Pancreas (tissue), 10 donors: ENCODE data around the gene MRAP2. TPM values are rescaled to one million over a fixed set of nuclear protein-coding genes. Genes with fewer than 3 reads are reported as not detected.

Source experiments
- ATAC-seq, 4 donors: fragments of 200-7000 bp; cut with Tn5 transposase; one replicate each; pipeline versions ENCODE4 v1.8.0 to v1.9.1; 2020; ENCODE audit warnings: mild to moderate bottlenecking in 4 of 4, moderate library complexity in 4 of 4
- DNase-seq, 6 donors: peaks; one replicate each; pipeline ENCODE4 v3.0.0-alpha.2; 2020
- FAIRE-seq: peaks from 2 replicates; lab custom pipeline; 2012; peaks lifted over from hg19 to GRCh38; lab: Jason Lieb, UNC
- H3K27ac ChIP-seq, 4 donors: fragments of 200-600 bp; sonication (generic); 1 replicate in 3 of 4; 2 replicates in 1 of 4; pipeline versions ENCODE4 v1.5.0 to v1.8.0; 2020
- H3K27me3 ChIP-seq, 4 donors: fragments of 200-600 bp; one replicate each; pipeline ENCODE4 v1.8.0; 2021
- H3K36me3 ChIP-seq, 3 donors: fragments of 200-600 bp; sonication (generic) in 1 of 3; one replicate each; pipeline versions ENCODE4 v1.5.0 to v1.8.0; 2020 to 2021
- H3K4me1 ChIP-seq, 3 donors: fragments of 200-600 bp; one replicate each; pipeline ENCODE4 v1.8.0; 2021
- H3K4me3 ChIP-seq, 4 donors: fragments of 200-600 bp; sonication (generic) in 2 of 4; one replicate each; pipeline versions ENCODE4 v1.5.0 to v1.8.0; 2020 to 2021
- H3K9me3 ChIP-seq, 4 donors: fragments of 200-600 bp; one replicate each; pipeline ENCODE4 v1.8.0; 2021
- WGBS, 2 donors: extraction: QIAGEN DNeasy Blood & Tissue Kit; methylation state at CpG; one replicate each; pipeline ENCODE4 v1.1.7; 2013; 5-methylcytosine and 5-hydroxymethylcytosine counted together
- intact Hi-C, 3 donors: fragments of 100-400 bp; cut with DNase I; formaldehyde crosslinking; loops; one replicate each; pipeline versions ENCODE4 v1.11.1 to v1.14.2; 2022
- polyA plus RNA-seq, 2 donors: library from polyadenylated mRNA; stranded (reverse); fragments of 200-250 nt; gene quantifications; one replicate each; pipeline ENCODE4 v1.2.3, GENCODE V29; 2013
- total RNA-seq, 6 donors: library from RNA; stranded (reverse); fragmentation: NEBNext Ultra II Directional in 4 of 6; extraction: Animal tissue kit (Norgen Biotek cat#: 25700) in 4 of 6; gene quantifications; one replicate each; pipeline versions ENCODE4 v1.2.1 to v1.2.4, GENCODE V29; 2021 to 2023
- TF ChIP-seq, protein P1 (sequence below), 4 donors: fragments of 200-600 bp; sonication (generic) in 3 of 4; IDR thresholded peaks; one replicate each; pipeline versions ENCODE4 v1.5.0 to v1.8.0; 2021; ENCODE audit warnings: antibody characterized with exemption in 4 of 4
- donor health status: healthy with polysubstance abuse.
- donor health status: DM: no; HTN: no; CAD: no; lungs with moderate emphysema.
- donor health status: DM: no; HTN: no; CAD: no.
- donor health status: control.
- donor health status: control.
- donor health status: Bipolar disorder and iron deficiency.
- donor health status: DM: yes; HTN: yes; CAD: no.
- donor health status: DM: no; HTN: no; CAD: no.
- donor health status: DM: no; HTN: no; CAD: no.
- donor health status: DM: yes; HTN: yes; CAD: no.

MRAP2 gene
- total and polyA plus RNA-seq, 8 donors = 0.88 to 20.2 (median 2.9) TPM

DNA sequence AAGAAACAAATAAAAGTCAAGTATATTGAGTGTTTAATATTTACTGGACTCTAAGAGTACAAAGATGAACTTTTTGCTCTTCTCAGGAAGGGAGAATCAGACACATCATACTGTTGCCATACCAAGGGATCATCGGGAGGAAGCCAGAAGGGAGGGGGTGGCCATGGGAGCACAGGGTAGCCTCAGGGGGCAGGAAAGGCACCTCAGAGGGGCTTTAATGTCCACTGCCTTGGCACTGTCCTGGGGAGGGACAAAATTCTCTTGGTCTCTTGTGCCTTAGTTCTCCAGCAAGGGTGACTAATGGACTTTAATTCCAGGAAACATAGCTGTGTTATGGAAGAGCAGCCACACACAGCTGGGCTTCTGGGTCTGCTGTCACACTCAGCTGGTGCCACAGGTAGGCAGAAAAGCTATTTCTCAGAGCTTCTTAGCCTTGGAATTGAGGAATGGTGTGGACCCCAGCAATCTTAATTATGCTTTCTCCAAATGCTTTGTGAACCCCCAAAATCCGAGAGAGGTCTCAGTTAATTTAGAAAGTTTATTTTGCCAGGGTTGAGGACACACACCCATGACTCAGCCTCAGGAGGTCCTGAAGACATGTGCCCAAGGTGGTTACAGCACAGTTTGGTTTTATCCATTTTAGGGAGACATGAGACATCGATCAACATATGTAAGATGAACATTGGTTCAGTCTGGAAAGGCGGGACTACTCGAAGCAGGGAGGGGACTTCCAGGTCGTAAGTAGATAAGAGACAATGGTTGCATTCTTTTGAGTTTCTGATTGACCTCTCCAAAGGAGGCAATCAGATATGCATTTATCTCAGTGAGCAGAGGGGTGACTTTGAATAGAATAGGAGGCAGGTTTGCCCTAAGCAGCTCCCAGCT, 53.2 kb downstream of the MRAP2 start:
- DNase-seq (no peak), FAIRE-seq (no peak), ATAC-seq (peak in 2 of 4 donors; percentile 58 to 59)
- H3K4me3 ChIP-seq = no peak overlapping the region
- H3K27me3 ChIP-seq = no peaks in the 10 kb centered on the region
- H3K27ac ChIP-seq = no peak overlapping the region
- no peaks in the 10 kb centered on the region for H3K4me1 ChIP-seq
- H3K9me3 ChIP-seq = no peaks in the 10 kb centered on the region
- WGBS, 2 donors = 29% methylated on average over 6 of the region's 6 CpGs
- TF ChIP-seq, protein P1, sequence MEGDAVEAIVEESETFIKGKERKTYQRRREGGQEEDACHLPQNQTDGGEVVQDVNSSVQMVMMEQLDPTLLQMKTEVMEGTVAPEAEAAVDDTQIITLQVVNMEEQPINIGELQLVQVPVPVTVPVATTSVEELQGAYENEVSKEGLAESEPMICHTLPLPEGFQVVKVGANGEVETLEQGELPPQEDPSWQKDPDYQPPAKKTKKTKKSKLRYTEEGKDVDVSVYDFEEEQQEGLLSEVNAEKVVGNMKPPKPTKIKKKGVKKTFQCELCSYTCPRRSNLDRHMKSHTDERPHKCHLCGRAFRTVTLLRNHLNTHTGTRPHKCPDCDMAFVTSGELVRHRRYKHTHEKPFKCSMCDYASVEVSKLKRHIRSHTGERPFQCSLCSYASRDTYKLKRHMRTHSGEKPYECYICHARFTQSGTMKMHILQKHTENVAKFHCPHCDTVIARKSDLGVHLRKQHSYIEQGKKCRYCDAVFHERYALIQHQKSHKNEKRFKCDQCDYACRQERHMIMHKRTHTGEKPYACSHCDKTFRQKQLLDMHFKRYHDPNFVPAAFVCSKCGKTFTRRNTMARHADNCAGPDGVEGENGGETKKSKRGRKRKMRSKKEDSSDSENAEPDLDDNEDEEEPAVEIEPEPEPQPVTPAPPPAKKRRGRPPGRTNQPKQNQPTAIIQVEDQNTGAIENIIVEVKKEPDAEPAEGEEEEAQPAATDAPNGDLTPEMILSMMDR (IDR thresholded peaks at IDR 0.05) = no peak
- intact Hi-C loops = no loop called here
- H3K36me3 ChIP-seq = no peaks in the 10 kb centered on the region

DNA sequence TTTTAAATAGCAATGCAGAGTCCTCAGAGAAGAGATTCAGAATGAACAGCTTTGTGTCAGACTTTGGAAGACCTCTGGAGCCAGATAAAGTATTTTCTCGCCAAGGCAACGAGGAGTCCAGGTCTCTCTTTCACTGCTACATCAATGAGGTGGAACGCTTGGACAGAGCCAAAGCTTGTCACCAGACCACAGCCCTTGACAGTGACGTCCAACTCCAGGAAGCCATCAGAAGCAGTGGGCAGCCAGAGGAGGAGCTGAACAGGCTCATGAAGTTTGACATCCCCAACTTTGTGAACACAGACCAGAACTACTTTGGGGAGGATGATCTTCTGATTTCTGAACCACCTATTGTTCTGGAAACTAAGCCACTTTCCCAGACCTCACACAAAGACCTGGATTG, 55.5 kb downstream of the MRAP2 start:
- Histone ChIP-seq H3K4me3 (no peak overlapping the region), H3K27ac (no peak overlapping the region), H3K9me3 (no peaks in the 10 kb centered on the region), H3K36me3 (no peaks in the 10 kb centered on the region), H3K4me1 (no peaks in the 10 kb centered on the region), H3K27me3 (no peaks in the 10 kb centered on the region)
- 40 to 49% methylated on average over 4 of the region's 4 CpGs for WGBS, 2 donors
- FAIRE-seq (no peak), DNase-seq (no peak), ATAC-seq (no peak)
- TF ChIP-seq, protein P1 (IDR thresholded peaks at IDR 0.05) = no peak
- intact Hi-C loops = no loop called here

DNA sequence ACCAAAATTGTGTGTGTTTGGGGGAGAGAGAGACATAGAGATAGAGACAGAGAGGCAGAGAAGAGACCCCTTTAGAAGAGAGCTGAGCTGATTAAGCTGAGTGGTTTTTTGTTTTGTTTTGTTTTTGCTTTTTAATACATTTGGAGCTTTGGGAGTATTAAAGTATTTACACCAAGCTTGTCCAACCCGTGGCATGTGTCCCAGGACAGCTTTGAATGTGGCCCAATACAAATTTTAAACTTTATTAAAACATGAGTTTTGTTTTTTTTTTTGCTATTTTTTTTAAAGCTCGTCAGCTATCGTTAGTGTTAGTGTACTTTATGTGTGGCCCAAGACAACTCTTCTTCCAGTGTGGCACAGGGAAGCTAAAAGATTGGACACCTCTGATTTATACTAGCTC, 56.0 kb downstream of the MRAP2 start:
- Histone ChIP-seq H3K9me3 (no peaks in the 10 kb centered on the region), H3K4me3 (no peak overlapping the region), H3K27me3 (no peaks in the 10 kb centered on the region), H3K27ac (no peak overlapping the region), H3K36me3 (no peaks in the 10 kb centered on the region), H3K4me1 (no peaks in the 10 kb centered on the region)
- WGBS, 2 donors = 41 to 67% methylated on average over 3 of the region's 3 CpGs
- intact Hi-C loops = no loop called here
- FAIRE-seq (no peak), DNase-seq (no peak), ATAC-seq (no peak)
- TF ChIP-seq, protein P1 (IDR thresholded peaks at IDR 0.05) = no peak

DNA sequence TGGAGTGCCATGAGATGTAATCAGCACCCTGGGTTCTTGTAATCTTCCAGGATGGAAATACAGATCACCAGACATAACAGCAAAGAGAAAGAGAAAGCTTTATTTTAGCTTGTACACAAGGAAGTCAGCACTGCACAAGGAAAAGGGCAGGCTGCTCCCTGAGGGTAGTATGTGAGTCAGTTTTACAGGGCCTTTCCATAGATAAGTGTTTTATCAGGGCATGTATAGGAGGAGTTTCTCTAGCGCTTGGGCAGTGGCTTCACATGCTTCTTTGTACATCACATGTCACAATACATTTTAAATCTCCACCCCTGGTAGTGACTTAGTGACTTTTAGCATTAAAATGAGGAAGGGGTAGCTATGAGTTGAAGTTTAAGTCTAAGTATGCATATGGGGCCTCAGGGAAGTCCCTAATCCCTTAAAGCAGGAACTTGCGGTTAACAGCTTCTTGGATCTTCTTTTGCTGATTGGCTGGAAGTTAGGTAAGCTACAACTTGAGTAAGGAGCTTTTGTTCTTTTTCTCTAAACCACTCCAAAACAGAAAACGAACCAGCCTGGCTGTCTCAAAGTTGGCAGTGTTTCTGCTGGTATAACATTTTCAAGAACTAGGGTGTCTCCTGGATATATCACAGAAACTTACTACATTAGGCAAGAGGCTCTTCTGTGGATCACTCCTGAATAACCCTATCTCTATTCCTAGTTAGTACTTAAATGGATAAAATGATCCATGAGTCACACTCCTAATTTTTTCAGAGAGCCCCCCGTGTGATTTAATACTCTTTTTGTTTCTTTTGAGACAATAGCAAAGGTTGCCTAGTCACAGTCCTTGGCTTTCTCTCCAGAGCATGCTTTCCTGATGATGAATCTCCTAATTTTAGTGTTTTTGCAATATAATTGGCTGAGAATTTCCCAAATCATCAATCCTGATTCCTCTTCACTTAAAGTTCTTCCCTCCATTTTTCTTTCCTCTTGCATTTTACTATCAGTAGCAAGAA, 60.2 kb downstream of the MRAP2 start:
- Histone ChIP-seq H3K36me3 (no peaks in the 10 kb centered on the region), H3K4me1 (no peaks in the 10 kb centered on the region), H3K27me3 (no peaks in the 10 kb centered on the region), H3K27ac (no peak overlapping the region), H3K9me3 (no peaks in the 10 kb centered on the region), H3K4me3 (no peak overlapping the region)
- no peak for DNase-seq
- 64 to 73% methylated on average over 4 of the region's 4 CpGs for WGBS, 2 donors
- intact Hi-C loops = no loop called here
- TF ChIP-seq, protein P1 (IDR thresholded peaks at IDR 0.05) = no peak
- ATAC-seq = no peak
- no peak for FAIRE-seq
